Regular cardiac myocyte (primary cell): Measurements from ENCODE around the gene ANKRD20A1. TPM values are rescaled to one million over a fixed set of nuclear protein-coding genes. Genes with fewer than 3 reads are reported as not detected.

Experiments
- total RNA-seq: library from RNA; depleted of rRNA; stranded (reverse); fragments of >200 nt; gene quantifications from 2 replicates; pipeline ENCODE4 v1.2.3, GENCODE V29; 2014

ANKRD20A1 gene
- total RNA-seq, result under 0.01 and 0.28 TPM in 2 replicates

DNA sequence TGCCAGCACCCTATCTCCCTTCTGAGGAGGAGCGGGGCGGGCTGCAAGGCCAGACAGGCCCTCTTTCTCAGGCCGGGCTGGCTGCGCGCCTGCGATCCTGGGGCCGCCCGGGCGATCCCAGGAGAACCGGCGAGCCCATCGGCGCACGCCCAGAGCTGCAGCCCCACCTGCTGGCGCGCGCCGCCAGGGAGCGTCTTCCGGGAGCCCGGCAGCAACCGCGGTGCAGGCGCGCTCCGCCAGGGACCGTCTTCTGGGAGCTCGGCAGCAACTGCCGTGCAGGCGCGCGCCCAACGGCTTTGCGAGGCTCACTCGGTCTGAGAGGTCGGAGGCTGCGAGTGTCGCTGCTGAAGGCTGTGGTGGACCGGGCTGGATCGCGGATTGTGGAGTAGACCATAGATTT lies at the start of gene ANKRD20A1:
TSS of gene ANKRD20A1 (plus strand) at position 61 of the 400 bp plus-strand sequence. CDS start 496 bp downstream, outside the sequence.

